Stimulated activated CD4-positive, alpha-beta T cell treated with anti-CD3 and anti-CD28 coated beads, Interleukin-12 subunit alpha, Interleukin-12 subunit beta, amount 100 ng/mL, for 24 hours (primary cell): Measurements from ENCODE around the gene ADAM12.

Source experiments
- DNase-seq, 2 experiments: peaks; one replicate each; pipeline ENCODE4 v3.0.0-alpha.2; 2020; ENCODE audit warnings: low read depth in 2 of 2

ADAM12 gene

GRCh38 chr10:126084369-126084768 is 303.9 kb downstream of the ADAM12 start:
- no peak for DNase-seq

- DNase-seq = no peak
Measured at GRCh38 chr10:126083009-126083408, 305.3 kb downstream of the ADAM12 start.

GRCh38 chr10:126081841-126082466 is 306.3 kb downstream of the ADAM12 start:
- DNase-seq = no peak

- DNase-seq = no peak
Measured at GRCh38 chr10:126080879-126081411, 307.3 kb downstream of the ADAM12 start.

- DNase-seq = no peak
Measured at GRCh38 chr10:126080291-126080825, 307.9 kb downstream of the ADAM12 start.

GRCh38 chr10:126075009-126075408 is 313.3 kb downstream of the ADAM12 start:
- DNase-seq = no peak

GRCh38 chr10:126074291-126074690 is 314.0 kb downstream of the ADAM12 start:
- DNase-seq = no peak

GRCh38 chr10:126073606-126074005 is 314.7 kb downstream of the ADAM12 start:
- DNase-seq = no peak

GRCh38 chr10:126072622-126073021 is 315.7 kb downstream of the ADAM12 start:
- DNase-seq = no peak

GRCh38 chr10:126070476-126071215 is 317.6 kb downstream of the ADAM12 start:
- DNase-seq = no peak

GRCh38 chr10:126068322-126068721 is 320.0 kb downstream of the ADAM12 start:
- no peak for DNase-seq

GRCh38 chr10:126066456-126066855 is 321.8 kb downstream of the ADAM12 start:
- DNase-seq = no peak

- DNase-seq = no peak
Measured at GRCh38 chr10:126065751-126066377, 322.4 kb downstream of the ADAM12 start.

GRCh38 chr10:126064512-126064911 is 323.8 kb downstream of the ADAM12 start:
- no peak for DNase-seq

GRCh38 chr10:126063353-126063791 is 324.9 kb downstream of the ADAM12 start:
- DNase-seq = no peak

GRCh38 chr10:126062131-126063032 is 325.9 kb downstream of the ADAM12 start:
- no peak for DNase-seq

GRCh38 chr10:126061526-126061925 is 326.8 kb downstream of the ADAM12 start:
- no peak for DNase-seq

GRCh38 chr10:126060261-126060931 is 327.9 kb downstream of the ADAM12 start:
- DNase-seq = no peak

GRCh38 chr10:126059076-126059826 is 329.0 kb downstream of the ADAM12 start:
- no peak for DNase-seq

GRCh38 chr10:126058507-126058906 is 329.8 kb downstream of the ADAM12 start:
- no peak for DNase-seq
